GM19395 (cell line): ENCODE measurements around the gene EXOSC3.
"Not testable (repeated sequence)": the region's sequence is repeated elsewhere in the genome, so short reads cannot be mapped to it uniquely, and the experiment has no call there.

Experiments used
- ATAC-seq: cut with Tn5 transposase; IDR thresholded peaks from one replicate; pipeline ENCODE4 v1.9.1; 2021; ENCODE audit warnings: mild to moderate bottlenecking, moderate library complexity; ENCODE audit not compliant: unreplicated experiment

The EXOSC3 gene

DNA sequence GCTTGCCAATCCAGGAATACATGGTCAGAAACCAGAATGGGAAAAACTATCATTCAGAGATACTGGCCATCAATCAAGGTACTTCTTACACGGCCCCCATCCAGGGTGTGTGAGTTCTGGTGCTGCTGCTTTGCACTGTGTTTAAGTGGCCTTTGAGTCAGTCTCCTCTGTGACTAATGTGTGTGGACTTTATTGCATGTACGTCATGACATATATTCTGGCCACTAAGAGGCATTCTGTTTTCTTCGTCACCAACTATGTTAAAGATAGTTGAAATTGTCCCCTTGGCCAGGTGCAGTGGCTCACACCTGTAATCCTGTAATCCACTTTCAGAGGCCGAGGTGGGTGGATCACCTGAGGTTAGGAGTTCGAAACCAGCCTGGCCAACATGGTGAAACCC lies 8.5 kb downstream of the EXOSC3 start:
- ATAC-seq = no peak

DNA sequence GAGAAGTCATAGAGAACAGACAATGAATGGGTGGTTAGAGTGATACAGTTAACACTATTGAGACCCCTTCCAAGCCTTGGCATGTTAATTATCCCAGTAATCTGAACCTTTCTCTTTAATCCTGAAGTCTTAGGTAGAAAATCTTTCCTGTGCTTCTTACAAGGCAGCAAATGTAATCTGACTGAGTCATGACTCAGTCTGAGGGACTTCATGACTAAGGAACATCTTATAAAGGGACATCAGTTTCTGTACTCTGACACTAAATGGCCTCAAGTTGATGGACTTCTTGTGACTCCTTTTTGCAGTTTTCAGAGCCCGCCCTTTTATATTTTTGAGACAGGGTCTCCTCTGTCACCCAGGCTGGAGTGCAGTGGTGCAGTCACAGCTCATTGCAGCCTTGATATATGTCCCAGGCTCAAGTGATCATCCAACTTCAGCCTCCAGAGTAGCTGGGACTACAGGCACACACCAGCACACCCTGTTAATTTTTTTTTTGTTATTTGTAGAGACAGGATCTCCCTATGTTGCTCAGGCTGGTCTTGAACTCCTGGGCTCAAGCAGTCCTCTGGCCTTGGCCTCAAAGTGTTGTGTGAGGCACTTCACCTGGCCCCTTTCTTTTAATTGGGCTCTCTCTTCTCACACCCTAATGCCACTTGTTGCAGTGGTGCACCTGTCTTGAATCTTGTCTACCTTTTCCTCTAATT lies 9.5 kb downstream of the EXOSC3 start:
- no peak for ATAC-seq

DNA sequence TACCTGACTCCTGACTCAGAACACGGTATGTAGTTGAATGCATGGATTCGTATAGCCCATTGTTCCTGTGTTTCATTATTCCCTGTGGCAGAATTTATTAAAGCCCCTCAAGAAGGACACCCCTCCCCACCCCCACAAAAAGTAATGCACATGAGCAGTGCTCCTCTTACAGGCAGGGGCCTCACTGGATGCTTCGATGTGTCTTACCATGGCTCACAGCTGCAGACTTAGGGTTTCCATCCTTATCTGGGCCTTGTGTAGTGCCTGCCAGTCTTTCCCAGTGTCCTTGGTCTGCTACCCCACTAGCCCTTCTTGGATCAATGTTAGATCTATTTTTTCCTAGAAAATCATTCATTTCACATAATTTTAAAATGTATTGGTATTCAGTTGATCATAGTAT lies 14.9 kb downstream of the EXOSC3 start:
- no peak for ATAC-seq

DNA sequence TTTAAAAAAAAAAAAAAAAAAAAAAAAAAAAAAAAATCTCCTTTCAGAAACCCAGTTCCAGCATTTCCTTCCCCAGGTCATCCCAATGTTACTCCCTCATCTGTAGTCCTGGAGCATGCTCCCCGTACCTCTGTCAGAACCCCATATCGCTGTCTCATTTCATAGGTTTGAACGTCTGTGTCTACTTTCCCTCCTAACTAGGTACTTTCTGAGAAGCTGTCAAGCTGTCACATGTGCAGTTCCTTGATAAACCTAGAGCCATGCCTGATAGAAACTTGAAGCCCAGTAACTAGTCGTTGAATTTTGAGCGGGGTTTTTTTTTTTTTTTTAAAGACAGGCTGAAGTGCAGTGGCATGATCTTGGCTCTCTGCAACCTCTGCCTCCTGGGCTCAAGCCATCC lies 15.6 kb downstream of the EXOSC3 start:
- no peak for ATAC-seq

DNA sequence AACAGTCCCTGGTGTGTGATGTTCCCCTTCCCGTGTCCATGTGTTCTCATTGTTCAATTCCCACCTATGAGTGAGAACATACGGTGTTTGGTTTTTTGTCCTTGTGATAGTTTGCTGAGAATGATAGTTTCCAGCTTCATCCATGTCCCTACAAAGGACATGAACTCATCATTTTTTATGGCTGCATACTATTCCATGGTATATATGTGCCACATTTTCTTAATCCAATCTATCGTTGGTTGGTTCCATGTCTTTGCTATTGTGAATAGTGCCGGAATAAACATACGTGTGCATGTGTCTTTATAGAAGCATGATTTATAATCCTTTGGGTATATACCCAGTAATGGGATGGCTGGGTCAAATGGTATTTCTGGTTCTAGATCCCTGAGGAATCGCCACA lies 19.6 kb downstream of the EXOSC3 start:
- not testable (repeated sequence) for ATAC-seq

DNA sequence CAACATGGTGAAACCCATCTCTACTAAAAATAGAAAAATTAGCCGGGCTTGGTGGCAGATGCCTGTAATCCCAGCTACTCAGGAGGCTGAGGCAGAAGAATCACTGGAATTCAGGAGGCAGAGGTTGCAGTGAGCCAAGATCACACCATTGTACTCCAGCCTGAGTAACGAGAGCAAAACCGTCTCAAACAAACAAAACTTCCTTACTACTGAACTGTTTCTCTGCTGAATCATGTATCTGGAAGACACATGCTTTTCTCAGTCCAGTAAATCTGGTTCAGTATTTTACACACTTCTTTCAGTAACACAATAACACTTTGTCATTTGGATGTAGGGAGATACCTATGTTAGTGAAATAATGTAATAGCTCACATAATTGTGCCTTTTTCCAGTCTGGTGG lies 23.4 kb downstream of the EXOSC3 start:
- ATAC-seq = no peak

DNA sequence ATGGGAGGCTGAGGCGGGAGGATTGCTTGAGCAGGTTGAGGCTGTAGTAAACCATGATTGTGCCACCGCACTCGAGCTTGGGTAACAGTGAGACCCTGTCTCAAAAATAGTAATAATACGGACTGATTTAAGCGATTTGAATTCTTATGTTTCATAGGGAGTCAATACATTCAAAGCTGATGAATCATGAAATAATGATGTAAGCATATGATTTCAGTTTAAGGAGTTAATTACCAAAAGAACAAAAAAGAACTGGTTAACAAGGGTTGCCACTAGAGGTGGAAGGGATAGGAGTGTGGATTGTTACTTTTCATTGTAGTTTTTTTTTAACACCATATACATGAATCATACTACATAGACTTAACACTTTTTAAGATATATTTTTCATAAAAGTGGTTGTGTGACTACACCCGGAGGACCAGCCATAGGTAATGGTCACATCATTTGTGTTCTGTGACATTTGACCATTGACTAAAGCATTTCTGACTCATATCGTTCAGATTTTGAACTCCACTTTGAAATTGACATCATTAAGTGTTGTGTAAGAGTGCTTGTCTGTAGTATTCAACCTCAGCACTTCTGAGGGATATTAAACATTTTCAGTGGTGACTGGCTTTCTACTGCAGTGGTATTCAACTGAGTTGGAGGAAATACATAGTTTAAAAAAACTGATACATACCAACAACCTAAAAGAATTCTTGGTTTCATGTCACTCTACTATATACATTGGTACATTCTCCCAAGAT lies 24.3 kb downstream of the EXOSC3 start:
- ATAC-seq = no peak

DNA sequence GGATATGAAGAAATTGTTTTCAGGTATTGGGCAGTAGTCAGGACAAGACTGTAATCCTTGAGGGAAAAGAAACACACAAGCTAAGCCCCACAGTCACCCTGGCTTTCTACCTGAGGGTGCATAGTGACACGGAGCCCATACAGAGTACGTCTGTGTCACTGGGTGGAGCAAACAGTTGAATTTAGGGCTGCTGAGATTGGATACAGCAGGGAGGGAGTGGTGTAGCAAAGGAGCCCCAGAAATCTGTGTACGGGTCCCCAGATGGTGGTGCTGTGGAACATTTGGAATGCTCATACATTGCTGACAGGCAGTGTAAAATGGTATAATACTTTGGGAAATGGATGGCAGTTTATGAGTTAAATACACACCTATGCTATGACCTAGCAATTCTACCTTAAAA lies 26.1 kb downstream of the EXOSC3 start:
- no peak for ATAC-seq

DNA sequence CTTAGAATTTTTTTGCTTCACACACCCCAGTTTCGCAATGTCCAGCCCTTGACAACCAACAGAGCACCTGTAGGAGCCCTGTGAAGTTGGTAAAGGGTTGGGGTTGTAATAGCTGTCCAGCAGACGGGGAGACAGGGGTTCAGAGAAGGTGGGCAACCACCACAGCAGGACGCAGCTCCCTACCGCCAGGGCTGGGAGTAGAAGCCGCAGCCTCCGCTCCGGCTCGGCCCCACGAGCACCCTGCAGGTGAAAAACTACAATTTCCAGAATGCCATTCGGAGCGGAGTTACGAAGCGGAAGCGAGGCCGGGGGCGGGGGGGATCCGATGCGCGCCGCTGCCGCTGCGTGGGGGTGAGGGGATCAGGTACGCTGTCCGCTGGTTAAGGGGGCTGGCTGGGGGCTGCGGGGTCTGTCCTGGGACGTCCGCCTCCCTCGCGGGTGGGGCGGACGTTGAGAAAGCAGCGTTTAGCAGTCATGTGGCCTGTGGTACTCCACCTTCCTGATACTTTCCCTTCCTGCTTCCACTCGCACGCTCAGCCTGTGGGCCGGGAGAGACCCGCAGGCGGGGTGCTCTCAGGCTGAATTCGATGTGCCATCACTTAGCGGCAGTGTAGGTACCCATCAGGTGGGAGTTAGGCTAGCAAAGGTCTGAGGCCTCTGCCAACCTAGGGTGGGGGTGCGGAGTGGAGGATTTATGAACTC lies 31.2 kb downstream of the EXOSC3 start, which contains the start of gene TRMT10B:
Gene TRMT10B, plus strand, starts transcription at position 317 of the 702 bp plus-strand sequence. CDS start 8,127 bp downstream, outside the sequence.
- ATAC-seq = peak; percentile 91

DNA sequence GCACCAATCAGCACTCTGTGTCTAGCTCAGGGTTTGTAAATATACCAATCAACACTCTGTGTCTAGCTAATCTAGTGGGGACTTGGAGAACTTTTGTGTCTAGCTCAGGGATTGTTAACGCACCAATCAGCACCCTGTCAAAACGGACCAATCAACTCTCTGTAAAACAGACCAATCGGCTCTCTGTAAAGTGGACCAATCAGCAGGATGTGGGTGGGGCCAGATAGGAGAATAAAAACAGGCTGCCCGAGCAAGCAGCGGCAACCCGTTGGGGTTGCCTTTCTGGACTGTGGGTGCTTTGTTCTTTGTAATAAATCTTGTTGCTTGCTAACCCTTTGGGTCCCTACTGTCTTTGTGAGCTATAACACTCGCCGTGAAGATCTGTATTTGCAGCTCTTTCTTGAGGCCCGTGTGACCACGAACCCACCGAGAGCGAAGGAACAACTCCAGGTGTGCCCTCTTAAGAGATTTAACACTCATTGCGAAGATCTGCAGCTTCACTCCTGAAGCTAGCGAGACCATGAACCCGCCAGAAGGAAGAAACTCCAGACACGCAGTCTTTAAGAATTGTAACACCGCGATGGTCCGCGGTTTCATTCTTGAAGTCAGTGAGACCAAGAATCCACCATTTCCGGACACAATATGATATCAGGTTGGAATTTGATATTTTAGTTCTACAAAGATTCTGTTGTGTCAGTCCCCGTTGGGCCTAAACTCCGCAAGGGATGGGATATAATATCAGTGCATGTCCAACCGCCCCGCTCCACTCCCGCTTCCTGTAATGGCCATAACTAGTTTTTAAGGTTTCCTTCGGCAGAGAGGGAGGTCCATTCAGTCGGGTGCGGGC lies 32.0 kb downstream of the EXOSC3 start:
- ATAC-seq = no peak

DNA sequence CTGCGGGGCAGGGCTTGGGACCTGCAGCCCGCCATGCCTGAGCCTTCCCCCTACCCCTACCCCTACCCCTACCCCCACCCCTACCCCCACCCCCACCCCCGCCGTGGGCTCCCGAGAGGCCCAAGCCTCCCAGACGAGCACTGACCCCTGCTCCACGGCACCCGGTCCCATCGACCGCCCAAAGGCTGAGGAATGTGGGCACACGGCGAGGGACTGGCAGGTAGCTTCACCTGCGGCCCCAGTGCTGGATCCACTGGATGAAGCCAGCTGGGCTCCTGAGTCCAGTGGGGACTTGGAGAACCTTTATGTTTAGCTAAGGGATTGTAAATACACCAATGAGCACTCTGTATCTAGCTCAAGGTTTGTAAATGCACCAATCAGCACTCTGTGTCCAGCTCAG lies 32.8 kb downstream of the EXOSC3 start:
- ATAC-seq = not testable (repeated sequence)

DNA sequence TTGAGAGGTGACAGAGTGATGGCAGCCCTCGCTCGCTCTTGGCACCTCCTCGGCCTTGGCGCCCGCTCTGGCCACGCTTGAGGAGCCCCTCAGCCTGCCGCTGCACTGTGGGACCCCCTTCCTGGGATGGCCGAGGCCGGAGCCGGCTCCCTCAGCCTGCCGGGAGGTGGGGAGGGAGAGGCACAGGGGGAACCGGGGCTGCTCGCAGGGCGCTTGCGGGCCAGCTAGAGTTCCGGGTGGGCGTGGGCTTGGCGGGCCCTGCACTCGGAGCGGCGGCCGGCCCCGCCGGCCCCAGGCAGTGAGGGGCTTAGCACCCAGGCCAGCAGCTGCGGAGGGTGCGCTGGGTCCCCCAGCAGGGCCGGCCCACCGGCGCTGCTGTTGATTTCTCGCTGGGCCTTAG lies 33.2 kb downstream of the EXOSC3 start:
- ATAC-seq = not testable (repeated sequence)

DNA sequence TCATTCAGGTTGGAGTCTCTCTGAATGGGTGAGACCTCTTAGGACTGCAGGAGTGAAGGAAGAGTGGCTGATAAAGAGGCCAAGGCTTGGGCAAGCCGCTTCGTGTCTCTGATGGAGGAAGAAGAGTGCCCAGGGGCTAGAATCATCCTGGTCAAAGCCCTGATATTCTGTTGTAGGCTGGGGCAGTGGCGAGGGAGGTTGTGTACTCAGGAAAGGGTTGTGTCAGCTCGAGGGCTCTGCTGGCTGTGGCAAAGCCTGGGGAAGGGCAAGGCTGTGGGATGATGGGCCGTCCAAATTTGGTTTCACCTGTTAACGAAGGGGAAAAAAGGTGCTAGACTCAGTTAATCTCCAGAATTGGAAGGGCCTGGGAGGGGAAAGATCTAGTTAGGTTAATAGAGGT lies 33.7 kb downstream of the EXOSC3 start:
- no peak for ATAC-seq

DNA sequence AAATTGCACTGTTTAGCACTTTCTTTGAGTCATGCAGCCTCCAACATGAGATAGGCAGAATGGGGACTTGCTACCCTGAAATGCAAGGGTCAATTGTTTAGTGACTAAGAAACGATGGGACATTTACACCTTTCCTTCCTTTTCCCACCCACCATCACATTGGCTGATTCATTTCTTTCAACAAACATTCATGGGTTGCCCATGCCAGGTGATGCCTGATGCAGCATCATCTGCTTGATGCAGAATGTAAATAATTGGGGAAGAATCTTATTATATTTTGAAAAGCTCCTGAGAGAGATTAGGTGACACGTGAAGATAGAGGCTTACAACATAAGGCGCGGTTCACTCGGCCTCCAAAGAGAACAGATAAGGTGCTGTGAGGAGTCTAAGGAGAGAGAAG lies 35.7 kb downstream of the EXOSC3 start:
- ATAC-seq = no peak

DNA sequence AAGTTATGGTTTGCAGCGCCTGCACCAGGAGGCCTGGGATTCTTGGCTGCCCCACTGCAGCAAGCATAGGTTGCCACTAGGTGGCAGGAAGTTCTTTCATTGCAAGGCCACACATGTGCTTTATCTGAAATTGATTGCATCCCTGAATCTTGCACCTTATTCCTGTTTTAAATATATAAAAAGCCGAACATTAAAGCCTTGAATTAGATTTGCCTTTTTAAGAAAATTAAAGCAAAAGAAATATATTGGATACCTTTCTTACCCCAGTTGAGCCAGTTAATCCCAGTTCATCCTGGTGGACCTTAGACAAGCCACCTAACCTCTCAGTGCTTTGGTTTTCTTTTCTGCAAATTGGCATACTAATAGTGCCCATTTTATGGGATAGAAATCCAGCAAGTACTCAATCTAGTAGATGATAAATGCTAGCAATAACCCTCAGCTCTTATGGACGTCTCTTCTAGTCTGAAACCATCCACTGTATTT lies 37.6 kb downstream of the EXOSC3 start:
- ATAC-seq = peak; percentile 74

DNA sequence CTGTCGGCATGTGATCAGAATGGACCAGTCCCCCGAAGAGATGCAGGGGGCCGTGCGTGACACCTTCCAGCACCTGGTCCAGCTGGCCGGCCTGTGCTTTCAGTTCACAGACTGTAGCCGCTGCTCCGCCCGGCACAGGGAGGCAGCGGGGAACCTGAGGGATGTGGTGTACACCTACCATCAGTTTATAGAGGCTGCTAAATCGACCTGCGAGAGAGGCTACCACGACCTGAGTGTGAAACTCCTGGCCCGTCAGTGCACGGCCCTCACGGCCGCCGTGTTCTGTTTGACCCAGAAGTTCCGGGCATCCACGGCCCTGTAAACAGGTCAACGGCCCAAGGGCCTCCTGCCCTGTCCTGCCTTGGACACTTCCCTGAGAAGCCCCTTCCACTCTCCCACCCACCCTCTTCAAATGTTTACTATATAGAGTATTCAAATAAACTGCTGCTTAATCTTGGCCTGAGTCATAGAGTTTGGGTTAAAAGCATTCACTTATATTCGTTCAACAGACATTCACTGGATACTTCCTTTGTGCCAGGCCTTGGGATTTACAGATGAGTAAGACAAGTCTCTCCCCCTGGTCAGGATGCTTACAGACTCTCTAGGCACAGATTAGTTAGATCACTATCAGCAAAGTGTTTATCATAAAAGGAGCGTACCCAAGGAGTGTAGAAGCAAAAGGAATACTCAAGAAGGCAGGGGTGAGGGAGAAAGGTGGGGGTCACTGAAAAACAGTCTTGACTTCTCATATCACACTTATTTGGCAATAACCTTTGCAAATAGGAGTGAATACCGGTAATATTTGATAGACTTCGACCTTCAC lies 38.2 kb downstream of the EXOSC3 start:
- no peak for ATAC-seq

DNA sequence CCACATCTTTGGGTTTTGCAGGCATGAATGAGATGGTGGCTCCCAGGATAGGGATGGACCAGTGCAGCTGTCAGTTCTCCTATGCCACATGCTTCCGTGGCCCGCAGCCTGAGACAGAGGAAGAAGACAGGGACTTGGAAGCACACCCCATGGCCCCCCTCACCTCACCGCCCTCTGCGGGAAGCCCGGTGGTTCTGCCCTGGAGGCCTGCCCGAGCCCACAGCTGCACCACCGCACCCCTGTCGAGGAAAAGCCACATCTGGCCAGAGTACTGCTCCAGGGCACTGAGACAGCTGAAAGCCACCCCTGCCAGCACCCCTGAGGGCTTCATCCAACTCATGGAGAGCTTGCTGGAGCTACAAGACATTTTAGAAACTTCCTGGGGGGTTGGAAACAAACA lies 38.9 kb downstream of the EXOSC3 start:
- ATAC-seq = no peak

DNA sequence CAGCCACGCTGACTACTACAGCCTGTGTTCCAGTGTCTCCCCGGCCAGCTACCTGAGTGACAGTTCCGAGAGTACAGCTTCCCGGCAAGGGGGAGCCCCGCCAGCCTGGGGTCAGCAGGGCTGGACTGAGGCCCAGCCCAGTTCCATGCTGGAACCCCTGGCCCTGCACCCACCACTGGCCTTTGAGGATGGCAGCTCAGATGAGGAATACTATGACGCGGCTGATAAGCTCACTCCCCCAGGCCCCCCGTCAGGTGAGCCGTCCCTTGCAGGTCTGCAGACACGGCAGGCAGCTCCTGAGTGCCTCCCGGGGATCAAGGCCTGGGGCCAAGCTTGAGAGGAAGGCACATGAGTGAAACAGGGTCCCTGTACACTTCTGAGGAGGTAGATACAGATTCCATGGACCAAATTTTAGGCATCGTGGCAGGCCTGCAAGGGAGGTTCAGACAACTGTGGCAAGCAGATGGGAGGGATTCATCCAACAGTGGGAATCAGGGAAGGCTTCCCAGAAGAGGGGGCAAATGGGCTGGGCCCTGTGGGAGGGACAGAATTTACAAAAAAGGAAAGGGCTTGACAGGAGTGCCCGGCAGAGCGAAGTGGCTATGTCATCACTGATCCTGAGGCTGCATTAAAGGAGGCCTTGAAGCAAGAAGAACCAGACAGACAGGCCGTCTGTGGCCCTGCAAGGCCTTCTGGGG lies 44.1 kb downstream of the EXOSC3 start:
- no peak for ATAC-seq

DNA sequence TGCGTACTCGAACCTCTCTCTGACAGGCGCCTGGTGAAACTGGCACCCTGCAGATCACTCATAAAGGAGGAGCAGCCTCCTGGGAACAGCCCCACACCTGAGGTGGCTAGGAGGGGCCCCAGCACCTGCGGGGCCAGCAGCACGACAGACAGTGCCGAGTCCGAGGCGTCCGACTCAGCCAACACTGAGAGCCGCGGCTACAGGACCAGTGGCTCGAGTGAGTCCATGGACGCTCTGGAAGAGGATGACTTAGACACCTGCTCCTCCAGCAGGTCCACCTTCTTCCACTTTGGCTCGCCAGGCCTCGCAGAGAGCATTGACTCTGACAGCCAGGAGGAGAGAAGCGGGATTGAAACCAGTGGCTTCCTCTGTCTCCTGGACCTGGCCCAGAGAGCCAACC lies 44.7 kb downstream of the EXOSC3 start:
- no peak for ATAC-seq
